ENCODE data around the gene BMP6. TPM values are rescaled to one million over a fixed set of nuclear protein-coding genes. Genes with fewer than 3 reads are reported as not detected.

The BMP6 gene
- total RNA-seq, 4 donors from 2014 or later = 4.8 to 8.8 (median 7.3) TPM

- H3K27ac ChIP-seq = no peak overlapping the region
- DNase-seq (ENCODE audit: low spot score in 2 of 2) = no peak
- H3K36me3 ChIP-seq = no peaks in the 10 kb centered on the region
- H3K9me3 ChIP-seq = no peaks in the 10 kb centered on the region
- TF ChIP-seq EP300 (IDR thresholded peaks at IDR 0.05) = no peak
- TF ChIP-seq, protein P1, sequence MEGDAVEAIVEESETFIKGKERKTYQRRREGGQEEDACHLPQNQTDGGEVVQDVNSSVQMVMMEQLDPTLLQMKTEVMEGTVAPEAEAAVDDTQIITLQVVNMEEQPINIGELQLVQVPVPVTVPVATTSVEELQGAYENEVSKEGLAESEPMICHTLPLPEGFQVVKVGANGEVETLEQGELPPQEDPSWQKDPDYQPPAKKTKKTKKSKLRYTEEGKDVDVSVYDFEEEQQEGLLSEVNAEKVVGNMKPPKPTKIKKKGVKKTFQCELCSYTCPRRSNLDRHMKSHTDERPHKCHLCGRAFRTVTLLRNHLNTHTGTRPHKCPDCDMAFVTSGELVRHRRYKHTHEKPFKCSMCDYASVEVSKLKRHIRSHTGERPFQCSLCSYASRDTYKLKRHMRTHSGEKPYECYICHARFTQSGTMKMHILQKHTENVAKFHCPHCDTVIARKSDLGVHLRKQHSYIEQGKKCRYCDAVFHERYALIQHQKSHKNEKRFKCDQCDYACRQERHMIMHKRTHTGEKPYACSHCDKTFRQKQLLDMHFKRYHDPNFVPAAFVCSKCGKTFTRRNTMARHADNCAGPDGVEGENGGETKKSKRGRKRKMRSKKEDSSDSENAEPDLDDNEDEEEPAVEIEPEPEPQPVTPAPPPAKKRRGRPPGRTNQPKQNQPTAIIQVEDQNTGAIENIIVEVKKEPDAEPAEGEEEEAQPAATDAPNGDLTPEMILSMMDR (IDR thresholded peaks at IDR 0.05) = no peak
- TF ChIP-seq POLR2A (IDR thresholded peaks at IDR 0.05) = no peak
- no peaks in the 10 kb centered on the region for H3K27me3 ChIP-seq
- H3K4me1 ChIP-seq = peaks cover 0 to 9% (median 0%) of the 10 kb centered on the region in 4 donors
- 61 to 84% methylated on average over 11 to 12 of the region's 12 CpGs for WGBS, 2 donors
- no peak overlapping the region for H3K4me3 ChIP-seq
Measured at GRCh38 chr6:7762760-7763159, 36.9 kb downstream of the BMP6 start.

- Histone ChIP-seq H3K4me3 (no peak overlapping the region), H3K9me3 (no peaks in the 10 kb centered on the region), H3K4me1 (peaks cover 0 to 3% (median 0%) of the 10 kb centered on the region in 4 donors), H3K27me3 (no peaks in the 10 kb centered on the region), H3K27ac (no peak overlapping the region), H3K36me3 (no peaks in the 10 kb centered on the region)
- TF ChIP-seq EP300 (IDR thresholded peaks at IDR 0.05) (no peak), POLR2A (IDR thresholded peaks at IDR 0.05) (no peak)
- TF ChIP-seq, protein P1 (IDR thresholded peaks at IDR 0.05) = no peak
- no peak for DNase-seq (ENCODE audit: low spot score in 2 of 2)
- WGBS, 2 donors = 40 to 55% methylated on average over 9 of the region's 9 CpGs
Measured at GRCh38 chr6:7763881-7764280, 38.0 kb downstream of the BMP6 start.

DNA sequence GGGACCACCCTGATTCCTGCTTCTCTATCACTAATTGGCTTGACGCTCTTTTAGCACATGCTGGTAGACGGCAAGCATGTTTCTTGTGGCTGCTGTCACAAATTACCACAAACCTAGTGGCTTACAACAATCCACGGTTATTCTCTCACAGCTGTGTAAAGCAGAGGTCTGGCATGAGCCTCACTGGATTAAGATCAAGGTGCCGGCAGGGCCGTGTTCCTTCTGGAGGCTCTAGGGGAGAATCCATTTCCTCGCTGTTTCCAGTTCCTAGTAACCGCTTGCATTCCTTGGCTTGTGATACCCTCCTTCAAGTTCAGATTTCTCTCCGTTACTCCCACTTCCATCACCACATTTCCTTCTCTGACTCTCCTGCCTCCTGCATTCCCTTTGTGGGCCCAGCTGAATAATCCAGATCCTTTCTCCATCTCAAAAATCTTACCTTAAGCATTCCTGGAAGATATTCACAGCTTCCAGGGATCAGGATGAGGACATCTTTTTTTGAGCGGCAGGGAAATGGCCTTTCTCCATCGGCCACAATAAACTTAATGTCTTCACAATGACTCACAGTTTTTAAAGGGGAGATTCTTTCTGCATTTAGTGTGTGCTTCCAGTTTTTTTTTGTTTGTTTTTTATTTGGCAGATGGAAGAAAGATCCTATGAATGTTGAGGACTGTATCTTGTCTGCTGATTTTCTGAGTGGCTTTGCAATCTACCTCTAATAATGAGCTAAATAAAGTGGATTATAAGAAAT, 39.9 kb downstream of the BMP6 start:
- TF ChIP-seq POLR2A (IDR thresholded peaks at IDR 0.05) (no peak), EP300 (IDR thresholded peaks at IDR 0.05) (no peak)
- TF ChIP-seq, protein P1 (IDR thresholded peaks at IDR 0.05) = no peak
- no peak for DNase-seq (ENCODE audit: low spot score in 2 of 2)
- WGBS, 2 donors = 85 to 87% methylated on average over 10 of the region's 10 CpGs

DNA sequence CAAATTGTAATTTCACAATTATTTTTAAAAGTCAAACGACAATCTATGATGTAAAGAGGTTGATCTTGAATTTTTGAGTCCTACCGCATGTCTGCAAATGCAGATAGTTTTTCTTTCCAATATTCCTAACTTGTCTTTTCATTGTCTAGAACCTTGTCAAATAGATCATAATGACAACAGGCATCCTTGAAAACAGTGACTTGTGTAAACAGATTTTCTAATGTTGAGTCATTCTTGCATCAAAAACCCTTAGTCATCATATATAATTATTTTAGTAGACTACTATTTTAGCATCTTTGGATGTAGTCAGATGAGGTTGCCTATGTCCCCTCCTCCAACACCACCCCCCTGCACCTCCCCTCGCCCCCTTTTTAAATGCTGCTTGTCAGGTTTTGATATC, 43.8 kb downstream of the BMP6 start:
- Histone ChIP-seq H3K4me1 (no peaks in the 10 kb centered on the region), H3K36me3 (no peaks in the 10 kb centered on the region), H3K4me3 (no peak overlapping the region), H3K27ac (no peak overlapping the region), H3K27me3 (no peaks in the 10 kb centered on the region), H3K9me3 (no peaks in the 10 kb centered on the region)
- DNase-seq (ENCODE audit: low spot score in 2 of 2) = no peak
- WGBS, 2 donors = 55 to 68% methylated on average over 3 of the region's 3 CpGs
- no peak for TF ChIP-seq EP300 (IDR thresholded peaks at IDR 0.05)
- no peak for TF ChIP-seq POLR2A (IDR thresholded peaks at IDR 0.05)
- TF ChIP-seq, protein P1 (IDR thresholded peaks at IDR 0.05) = no peak

More for the DNA sequence above, 39.9 kb downstream of the BMP6 start:
- Histone ChIP-seq H3K36me3 (no peaks in the 10 kb centered on the region), H3K27ac (no peak overlapping the region), H3K4me3 (no peak overlapping the region), H3K9me3 (no peaks in the 10 kb centered on the region), H3K27me3 (no peaks in the 10 kb centered on the region), H3K4me1 (peaks cover 0 to 3% (median 0%) of the 10 kb centered on the region in 4 donors)

DNA sequence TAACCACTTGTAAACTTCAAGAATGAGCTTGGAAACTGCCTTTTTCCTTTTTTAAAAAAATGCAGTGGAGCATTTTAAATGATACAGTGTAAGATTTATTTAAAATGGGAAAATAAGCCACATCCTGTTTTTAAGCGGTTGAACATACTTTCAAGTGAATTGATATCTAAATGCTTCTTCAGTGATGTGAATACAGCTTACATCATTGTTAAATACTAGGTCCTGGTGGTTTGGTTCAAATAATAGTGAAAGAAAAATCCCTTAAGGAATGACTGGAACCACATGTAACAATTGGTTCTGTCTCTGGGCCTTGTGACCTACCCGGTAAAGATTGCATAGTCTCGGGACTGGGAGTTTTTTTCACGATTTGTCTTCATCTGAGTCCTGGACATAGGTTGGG, 44.2 kb downstream of the BMP6 start:
- no peaks in the 10 kb centered on the region for H3K36me3 ChIP-seq
- H3K27me3 ChIP-seq = no peaks in the 10 kb centered on the region
- TF ChIP-seq POLR2A (IDR thresholded peaks at IDR 0.05) (no peak), EP300 (IDR thresholded peaks at IDR 0.05) (no peak)
- TF ChIP-seq, protein P1 (IDR thresholded peaks at IDR 0.05) = no peak
- DNase-seq (ENCODE audit: low spot score in 2 of 2) = no peak
- 59 to 69% methylated on average over 4 of the region's 4 CpGs for WGBS, 2 donors
- H3K9me3 ChIP-seq = no peaks in the 10 kb centered on the region
- no peak overlapping the region for H3K27ac ChIP-seq
- no peaks in the 10 kb centered on the region for H3K4me1 ChIP-seq
- H3K4me3 ChIP-seq = no peak overlapping the region
